NT2/D1 (cell line): ENCODE measurements around the gene CRLF2.

Experiments
- SUZ12 ChIP-seq: IDR thresholded peaks from 2 replicates; pipeline ENCODE4 v1.6.1; 2011; ENCODE audit not compliant: insufficient read length, insufficient read depth; ENCODE audit errors: extremely low read depth
- YY1 ChIP-seq: IDR thresholded peaks from 2 replicates; pipeline ENCODE4 v1.6.1; 2011; ENCODE audit not compliant: insufficient read length, insufficient read depth
- ZNF274 ChIP-seq: IDR thresholded peaks from 2 replicates; pipeline ENCODE4 v1.6.1; 2011; ENCODE audit warnings: mild to moderate bottlenecking, low read depth, low read length

DNA sequence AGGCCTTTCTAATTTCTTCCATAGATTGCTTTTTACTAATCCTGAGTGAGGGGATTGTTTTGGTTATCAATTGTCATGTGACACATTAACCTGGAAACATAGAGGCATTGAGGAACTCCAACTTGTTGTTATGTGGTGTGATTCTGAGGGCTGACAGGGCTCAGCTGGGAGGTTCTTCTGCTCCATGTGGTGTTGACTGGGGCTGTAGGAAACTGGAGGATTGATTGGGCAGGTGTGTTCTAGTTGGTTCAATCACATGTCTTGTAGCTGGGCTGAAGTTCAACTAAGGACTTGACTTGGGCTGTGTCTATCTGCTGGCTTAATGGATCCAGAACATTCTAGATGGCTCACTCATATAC lies 10.8 kb upstream of the CRLF2 start:
- TF ChIP-seq ZNF274: no peak
- TF ChIP-seq YY1: no peak
- no peak for TF ChIP-seq SUZ12
